OCI-LY7 (cell line): Measurements from ENCODE around the gene RMDN2. TPM values are rescaled to one million over a fixed set of nuclear protein-coding genes. Genes with fewer than 3 reads are reported as not detected.

Source experiments
- BruUV-seq: library from RNA; stranded (reverse); fragments of 400-500 nt; replicated peaks from 2 replicates; lab custom pipeline; 2021; lab: Mats Ljungman, UMichigan
- CTCF ChIA-PET: fragments of 300-600 bp; sonication (Branson Sonifier 250); formaldehyde crosslinking; loops from one replicate; lab custom pipeline; 2022; ENCODE audit warnings: antibody characterized with exemption; ENCODE audit not compliant: unreplicated experiment; lab: Charles Lee
- POLR2A ChIA-PET: fragments of 300-600 bp; sonication (Branson Sonifier 250); formaldehyde crosslinking; loops from one replicate; lab custom pipeline; 2022; ENCODE audit warnings: antibody characterized with exemption; lab: Charles Lee
- DNase-seq: peaks from one replicate; pipeline ENCODE4 v3.0.0-alpha.2; 2015; ENCODE audit warnings: low spot score
- H2AFZ ChIP-seq: fragments of 200-600 bp; sonication (generic), shearing (Covaris generic); 2 replicates; pipeline ENCODE4 v1.6.1; 2014; ENCODE audit warnings: mild to moderate bottlenecking, antibody characterized with exemption, low read length, moderate library complexity
- H3K27ac ChIP-seq: fragments of 200-600 bp; sonication (generic); 2 replicates; pipeline ENCODE4 v1.5.1; 2014; ENCODE audit warnings: mixed run types, low read depth, mild to moderate bottlenecking, moderate library complexity, low read length, inconsistent platforms; ENCODE audit not compliant: poor library complexity, severe bottlenecking
- H3K36me3 ChIP-seq: fragments of 200-600 bp; sonication (generic); 2 replicates; pipeline ENCODE4 v1.6.1; 2014; ENCODE audit warnings: mild to moderate bottlenecking, antibody characterized with exemption, low read length, moderate library complexity, mixed read lengths; ENCODE audit not compliant: insufficient read depth
- H3K4me1 ChIP-seq: fragments of 200-600 bp; sonication (generic); 2 replicates; pipeline ENCODE4 v1.5.1; 2014; ENCODE audit warnings: mild to moderate bottlenecking, low read length; ENCODE audit not compliant: insufficient read depth, poor library complexity, severe bottlenecking
- H3K4me2 ChIP-seq: fragments of 200-600 bp; sonication (generic); 2 replicates; pipeline ENCODE4 v1.6.1; 2014; ENCODE audit warnings: mild to moderate bottlenecking, low read length
- H3K4me3 ChIP-seq: fragments of 200-600 bp; sonication (generic); 2 replicates; pipeline ENCODE4 v1.5.1; 2014; ENCODE audit warnings: mild to moderate bottlenecking, low read depth, low read length; ENCODE audit not compliant: poor library complexity, severe bottlenecking
- H3K79me2 ChIP-seq: fragments of 200-600 bp; sonication (generic); 2 replicates; pipeline ENCODE4 v1.6.1; 2016; ENCODE audit warnings: low read depth, mild to moderate bottlenecking, low read length, moderate library complexity, mixed read lengths; ENCODE audit not compliant: insufficient read depth
- H3K9me2 ChIP-seq: fragments of 200-600 bp; sonication (generic); 2 replicates; pipeline ENCODE4 v1.6.1; 2016; ENCODE audit warnings: mild to moderate bottlenecking, low read length, mixed read lengths; ENCODE audit not compliant: insufficient read depth
- H3K9me3 ChIP-seq: fragments of 200-600 bp; sonication (generic); 2 replicates; pipeline ENCODE4 v1.6.1; 2014; ENCODE audit warnings: mild to moderate bottlenecking, mixed run types, low read length, mixed read lengths
- H4K20me1 ChIP-seq: fragments of 200-600 bp; sonication (generic); 2 replicates; pipeline ENCODE4 v1.6.1; 2014; ENCODE audit warnings: mild to moderate bottlenecking, antibody characterized with exemption, low read length, moderate library complexity, mixed read lengths; ENCODE audit not compliant: insufficient read depth
- CTCF ChIP-seq: fragments of 200-600 bp; sonication (generic); conservative IDR thresholded peaks from 2 replicates; pipeline ENCODE4 v1.5.1; 2014; ENCODE audit warnings: mild to moderate bottlenecking, antibody characterized with exemption, low read length, moderate library complexity, mixed read lengths
- EZH2phosphoT487 ChIP-seq: fragments of 200-600 bp; sonication (generic); IDR thresholded peaks from 2 replicates; pipeline ENCODE4 v1.6.1; 2018; ENCODE audit warnings: low read depth, borderline replicate concordance, mild to moderate bottlenecking, mixed run types, antibody characterized with exemption, low read length, moderate library complexity, mixed read lengths
- intact Hi-C: fragments of 100-400 bp; cut with micrococcal nuclease; formaldehyde crosslinking; loops from one replicate; pipeline ENCODE4 v1.10.0; 2022; ENCODE audit not compliant: unreplicated experiment
- total RNA-seq, 2 experiments: library from RNA; depleted of rRNA in 1 of 2; stranded (reverse); fragments of >200 nt in 1 of 2; shearing (Covaris generic) in 1 of 2; gene quantifications; 2 replicates each; pipeline ENCODE4 v1.2.3, GENCODE V29; 2014 to 2022

The RMDN2 gene
- total RNA-seq, 2 experiments from 2014 or later, result 0.50 to 3.1 TPM

DNA sequence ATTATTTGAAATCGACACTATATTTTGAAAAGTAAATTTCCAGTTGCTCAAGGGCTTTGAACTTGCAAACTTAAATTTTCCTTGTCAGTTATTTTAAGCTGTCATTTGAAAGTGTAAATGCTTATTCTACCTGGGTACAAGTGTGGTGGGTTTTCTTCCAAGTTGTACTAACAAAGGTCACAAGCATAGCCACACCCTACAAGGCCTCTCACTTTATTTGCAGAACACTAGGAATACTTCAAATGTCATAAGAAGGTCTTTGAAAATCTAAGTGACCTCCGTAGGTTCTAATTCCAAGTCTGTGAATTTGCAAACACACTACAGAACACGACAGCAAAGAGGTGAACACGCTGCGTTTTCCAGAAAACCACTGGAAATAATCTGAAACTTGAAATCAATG lies 9.3 kb upstream of the RMDN2 start:
- no peak for DNase-seq
- intact Hi-C loops, result no loop called here
- Histone ChIP-seq H3K36me3 (no peaks in the 10 kb centered on the region), H3K79me2 (no peaks in the 10 kb centered on the region), H2AFZ (no peak overlapping the region), H3K4me1 (no peaks in the 10 kb centered on the region), H3K4me2 (no peak overlapping the region), H3K9me3 (no peaks in the 10 kb centered on the region), H3K9me2 (no peaks in the 10 kb centered on the region), H4K20me1 (no peaks in the 10 kb centered on the region), H3K27ac (no peak overlapping the region), H3K4me3 (no peak overlapping the region)
- TF ChIP-seq CTCF (no peak), EZH2phosphoT487 (no peak)
- ChIA-PET POLR2A (interaction anchor here (0.6 kb wide), 1 partner anchor 25 kb away, joined by 3 read pairs; no protein-coding TSS in a partner anchor), CTCF (no interaction called here)
- no TSS peak for BruUV-seq

GRCh38 chr2:37916512-37917082 lies 8.5 kb upstream of the RMDN2 start:
- no peak overlapping the region for H3K4me3 ChIP-seq
- H3K9me2 ChIP-seq, result no peaks in the 10 kb centered on the region
- BruUV-seq, result no TSS peak
- no peak for DNase-seq
- no peak overlapping the region for H2AFZ ChIP-seq
- no peaks in the 10 kb centered on the region for H3K4me1 ChIP-seq
- no peaks in the 10 kb centered on the region for H3K36me3 ChIP-seq
- H3K9me3 ChIP-seq, result no peaks in the 10 kb centered on the region
- CTCF ChIA-PET, result no interaction called here
- H3K79me2 ChIP-seq, result no peaks in the 10 kb centered on the region
- H4K20me1 ChIP-seq, result no peaks in the 10 kb centered on the region
- TF ChIP-seq EZH2phosphoT487 (no peak), CTCF (no peak)
- POLR2A ChIA-PET, result no interaction called here
- intact Hi-C loops, result no loop called here
- no peak overlapping the region for H3K4me2 ChIP-seq
- no peak overlapping the region for H3K27ac ChIP-seq

GRCh38 chr2:37917281-37918228 lies 7.5 kb upstream of the RMDN2 start:
- Histone ChIP-seq H3K79me2 (no peaks in the 10 kb centered on the region), H3K9me2 (no peaks in the 10 kb centered on the region), H3K4me3 (no peak overlapping the region), H3K4me1 (no peaks in the 10 kb centered on the region), H2AFZ (no peak overlapping the region), H3K4me2 (no peak overlapping the region), H3K9me3 (no peaks in the 10 kb centered on the region), H4K20me1 (no peaks in the 10 kb centered on the region), H3K27ac (no peak overlapping the region), H3K36me3 (no peaks in the 10 kb centered on the region)
- BruUV-seq, result no TSS peak
- no peak for DNase-seq
- no peak for TF ChIP-seq EZH2phosphoT487
- intact Hi-C loops, result no loop called here
- CTCF ChIA-PET, result no interaction called here
- POLR2A ChIA-PET, result no interaction called here
